Head of caudate nucleus (tissue), 42 donors: Measurements from ENCODE around the gene CTNNA2.
A peak's percentile ranks its signal among the peaks of the same experiment; 100 is the strongest.

ENCODE experiments used
- DNase-seq, 42 donors: peaks; one replicate each; pipeline versions ENCODE4 v3.0.0 to v3.0.0-alpha.2; 2020 to 2021; ENCODE audit warnings: mixed read lengths in 7 of 42
- intact Hi-C: fragments of 100-400 bp; cut with DNase I; formaldehyde crosslinking; loops from one replicate; pipeline ENCODE4 v1.15.0; 2022

CTNNA2 gene

DNA sequence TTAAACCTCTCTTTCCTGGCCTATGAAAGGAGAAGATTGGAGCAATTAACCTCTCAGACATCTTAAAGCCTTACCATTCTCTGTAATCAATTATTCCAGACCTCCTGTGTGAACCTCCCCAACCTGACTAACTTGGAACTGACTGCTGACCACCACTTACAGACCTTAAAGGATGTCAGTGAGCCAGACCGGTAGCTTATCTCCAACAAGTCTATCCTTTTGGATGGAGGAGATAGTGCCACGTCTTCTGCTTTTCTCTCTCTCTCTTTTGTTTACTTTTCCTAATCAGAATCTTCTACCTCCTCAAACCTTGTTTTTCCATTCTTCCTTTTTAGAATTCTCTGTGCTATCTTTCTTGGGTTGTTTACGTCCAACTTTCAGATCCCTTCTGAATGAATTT lies 734.5 kb downstream of the CTNNA2 start:
- no peak for DNase-seq
- intact Hi-C loops: no loop called here

- no peak for DNase-seq
- intact Hi-C loops: no loop called here
Measured at GRCh38 chr2:80248146-80248545, 735.3 kb downstream of the CTNNA2 start.

- intact Hi-C loops: no loop called here
- peak in 34 of 42 donors; percentile 10 to 85 (median 42) for DNase-seq
Measured at GRCh38 chr2:80252294-80252986, 739.6 kb downstream of the CTNNA2 start.

DNA sequence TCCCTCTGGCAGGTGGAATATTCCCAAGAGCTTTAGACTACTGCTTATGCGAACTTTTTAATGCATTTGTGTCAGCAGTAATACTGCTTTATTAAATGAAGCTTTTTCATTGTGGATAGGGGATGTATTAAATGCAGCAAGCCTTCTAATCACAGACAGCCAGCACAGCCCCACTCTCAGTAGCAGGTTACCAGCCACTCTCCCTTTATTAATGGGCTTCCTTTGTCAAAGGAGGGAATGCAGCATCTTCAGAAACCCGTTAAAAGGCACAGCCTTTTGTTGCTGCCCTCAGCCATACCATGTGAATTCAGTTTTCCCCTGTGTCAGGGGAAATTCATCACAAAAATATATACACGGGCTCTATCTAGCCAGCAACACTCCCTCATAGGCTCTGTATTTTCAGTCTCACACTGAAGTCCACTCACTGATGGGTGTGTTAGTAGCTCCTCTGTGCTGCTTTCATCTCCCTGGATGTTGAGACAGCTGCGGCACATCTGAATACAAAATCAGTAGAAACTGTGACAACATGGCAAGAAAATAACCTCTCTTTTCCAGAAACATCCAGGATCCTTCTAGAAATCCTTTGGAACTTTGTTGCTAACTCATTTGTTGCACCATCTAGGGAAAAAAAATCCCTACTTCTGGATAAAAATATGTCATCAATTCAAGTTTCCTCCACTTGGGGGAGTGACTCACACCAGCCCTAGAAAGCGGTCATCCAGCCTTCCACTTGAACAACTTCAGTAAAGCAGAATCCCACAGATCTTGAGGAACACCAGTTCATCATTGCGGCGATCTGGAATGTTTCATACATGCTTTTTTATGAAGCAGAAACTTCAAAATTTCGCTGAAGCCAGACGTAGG lies 743.3 kb downstream of the CTNNA2 start:
- DNase-seq: peak in 5 of 42 donors; percentile 6 to 44 (median 18)
- intact Hi-C loops: no loop called here

- intact Hi-C loops: no loop called here
- no peak for DNase-seq
Measured at GRCh38 chr2:80256782-80257167, 743.9 kb downstream of the CTNNA2 start.

- DNase-seq: no peak
- intact Hi-C loops: no loop called here
Measured at GRCh38 chr2:80257450-80257849, 744.6 kb downstream of the CTNNA2 start.

- intact Hi-C loops: no loop called here
- DNase-seq: no peak
Measured at GRCh38 chr2:80258341-80258740, 745.5 kb downstream of the CTNNA2 start.

DNA sequence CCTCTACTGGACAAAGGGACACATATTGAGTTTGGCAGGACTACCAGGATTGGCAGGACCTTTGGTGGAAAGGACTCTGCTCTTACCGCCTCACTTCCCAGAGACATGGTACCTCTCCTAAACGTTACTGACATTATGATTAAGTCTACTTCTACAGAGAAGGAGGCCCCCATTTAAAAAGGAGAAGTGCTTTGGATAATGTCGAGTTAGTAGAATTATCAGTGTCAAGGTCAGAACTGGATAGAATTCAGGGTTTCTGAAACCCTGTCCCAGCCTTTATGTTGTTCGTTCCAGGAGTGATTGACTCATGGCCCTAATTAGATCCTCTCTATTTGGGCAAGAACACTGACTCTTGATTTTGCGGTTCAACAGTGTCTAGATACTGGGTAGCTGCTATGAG lies 745.9 kb downstream of the CTNNA2 start:
- intact Hi-C loops: no loop called here
- DNase-seq: no peak

GRCh38 chr2:80259292-80259691 lies 746.4 kb downstream of the CTNNA2 start:
- intact Hi-C loops: no loop called here

DNA sequence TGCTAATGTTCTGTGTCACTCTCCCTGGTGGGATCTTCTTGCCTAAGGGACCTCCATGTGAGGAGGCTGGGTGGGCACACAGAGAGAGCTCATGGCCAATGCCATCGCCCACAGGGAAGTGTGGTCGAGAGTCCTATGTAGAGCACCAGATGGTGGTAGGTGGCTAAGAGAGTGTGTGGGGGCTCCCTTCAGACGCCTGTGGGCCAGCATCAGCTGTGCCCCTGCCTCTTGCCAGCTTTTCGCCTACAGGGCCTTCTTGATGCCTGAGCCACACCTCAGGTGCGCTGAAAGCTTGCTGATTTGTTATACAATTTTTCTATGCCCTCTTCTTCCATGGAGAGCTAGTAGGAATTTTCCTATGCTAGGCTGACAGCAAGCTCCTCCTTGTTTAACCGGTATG lies 753.4 kb downstream of the CTNNA2 start:
- DNase-seq: peak in 1 of 42 donors; percentile 4

More at GRCh38 chr2:80259292-80259691, 746.4 kb downstream of the CTNNA2 start:
- no peak for DNase-seq

GRCh38 chr2:80269806-80270205 lies 757.0 kb downstream of the CTNNA2 start:
- DNase-seq: no peak
- intact Hi-C loops: no loop called here

More for the DNA sequence above, 753.4 kb downstream of the CTNNA2 start:
- intact Hi-C loops: no loop called here

DNA sequence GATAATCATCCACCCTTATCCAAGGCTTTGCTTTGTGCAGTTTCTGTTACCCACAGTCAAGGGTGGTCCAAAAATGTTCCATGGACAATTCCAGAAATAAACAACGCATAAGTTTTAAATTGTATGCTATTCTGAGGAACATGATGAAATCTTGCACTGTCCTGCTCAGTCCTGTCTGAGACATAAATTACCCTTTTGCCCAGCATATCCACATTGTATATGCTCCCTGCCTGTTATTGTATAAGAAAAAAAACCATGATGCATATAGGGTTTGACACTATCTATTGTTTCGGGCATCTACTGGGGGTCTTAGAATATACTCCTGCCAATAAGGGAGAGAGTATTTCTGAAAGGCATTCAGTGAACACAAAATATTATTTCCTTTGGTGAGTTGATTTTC lies 767.7 kb downstream of the CTNNA2 start:
- DNase-seq: no peak
- intact Hi-C loops: no loop called here

DNA sequence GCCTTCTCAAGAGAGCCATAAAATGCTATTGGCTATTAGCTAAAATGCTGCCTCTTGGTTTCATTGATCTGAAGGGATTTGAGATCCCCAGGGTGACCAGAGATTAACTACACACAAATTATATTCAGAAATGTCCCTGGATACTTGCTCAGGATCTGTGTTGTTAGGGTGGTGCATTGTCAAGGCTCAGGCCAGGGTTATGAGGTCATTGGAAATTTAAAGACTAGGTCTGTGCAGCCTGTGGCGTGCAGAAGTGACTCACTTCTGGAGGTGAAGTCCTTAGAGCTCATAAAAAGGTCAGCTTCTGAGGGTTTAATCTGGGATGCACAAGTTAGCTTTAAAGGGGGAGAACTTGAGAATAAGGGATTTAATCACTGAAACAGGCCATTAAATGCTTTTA lies 768.2 kb downstream of the CTNNA2 start:
- intact Hi-C loops: no loop called here
- no peak for DNase-seq

DNA sequence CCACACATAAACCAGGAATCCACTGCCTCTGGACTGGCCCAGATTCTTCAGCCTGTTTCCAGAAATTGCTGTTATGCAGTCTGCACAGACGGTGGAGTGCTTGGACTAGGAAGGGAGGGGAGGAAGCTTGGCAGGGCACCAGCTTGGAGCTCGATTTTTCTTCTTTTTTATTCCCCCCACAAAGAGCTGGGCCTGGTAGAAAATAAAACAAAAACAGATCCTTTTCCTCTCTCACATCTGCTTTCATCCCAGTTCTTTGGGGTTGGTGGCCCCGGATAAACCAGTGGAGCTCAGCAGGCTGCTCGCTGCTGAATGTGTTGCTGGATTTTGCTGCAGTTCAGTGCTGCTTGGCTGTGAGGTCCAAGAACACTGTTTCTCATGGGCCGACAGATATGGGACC lies 775.7 kb downstream of the CTNNA2 start:
- peak; percentile 32 to 89 (median 69) for DNase-seq
- intact Hi-C loops: no loop called here

DNA sequence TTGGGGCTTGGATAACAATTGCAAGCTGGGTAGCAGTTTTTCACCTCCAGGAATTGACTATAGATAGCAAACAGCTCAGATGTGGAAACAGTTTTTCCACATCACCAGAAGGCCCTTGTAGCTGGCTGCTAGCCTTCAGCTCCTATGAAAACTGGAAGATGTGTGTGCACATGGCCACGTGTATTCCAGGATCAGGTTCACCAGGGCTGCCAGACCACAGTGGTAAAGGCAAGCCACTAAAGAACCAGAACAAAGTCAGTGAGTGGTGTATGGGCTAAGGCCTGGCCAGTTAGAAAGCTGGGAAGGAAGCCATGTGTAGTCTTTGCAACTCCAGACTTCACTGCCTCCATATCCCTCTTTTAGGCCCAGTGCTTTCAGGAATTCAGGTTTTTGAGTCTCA lies 778.8 kb downstream of the CTNNA2 start:
- intact Hi-C loops: no loop called here
- no peak for DNase-seq

DNA sequence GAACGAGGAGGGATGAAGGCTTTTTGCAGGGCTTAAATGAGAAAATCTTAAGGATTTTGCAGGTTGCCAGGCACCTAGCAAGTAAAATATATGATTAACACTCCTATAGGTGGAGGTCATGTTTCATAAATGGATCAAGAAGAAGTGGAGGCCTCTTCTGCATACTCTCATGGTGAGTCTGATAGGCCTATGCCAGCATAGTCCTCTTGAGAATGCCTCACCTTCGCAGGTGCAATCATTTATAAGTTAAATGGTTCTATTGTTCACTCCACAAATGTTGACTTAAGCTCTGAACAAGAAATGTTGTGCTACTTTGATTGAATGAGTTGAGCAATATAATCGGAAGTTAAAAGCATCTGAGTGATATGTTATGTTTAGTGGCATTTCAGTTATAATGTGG lies 779.6 kb downstream of the CTNNA2 start:
- no peak for DNase-seq
- intact Hi-C loops: no loop called here

- intact Hi-C loops: no loop called here
- peak in 18 of 42 donors; percentile 18 to 76 (median 30) for DNase-seq
Measured at GRCh38 chr2:80293039-80293438, 780.2 kb downstream of the CTNNA2 start.

GRCh38 chr2:80298954-80299353 lies 786.1 kb downstream of the CTNNA2 start:
- DNase-seq: no peak
- intact Hi-C loops: no loop called here

GRCh38 chr2:80299661-80300060 lies 786.8 kb downstream of the CTNNA2 start:
- intact Hi-C loops: loop anchor here (5.0 kb wide), 1 partner anchor 227 kb away; no protein-coding TSS in a partner anchor
- peak in 21 of 42 donors; percentile 13 to 73 (median 41) for DNase-seq

DNA sequence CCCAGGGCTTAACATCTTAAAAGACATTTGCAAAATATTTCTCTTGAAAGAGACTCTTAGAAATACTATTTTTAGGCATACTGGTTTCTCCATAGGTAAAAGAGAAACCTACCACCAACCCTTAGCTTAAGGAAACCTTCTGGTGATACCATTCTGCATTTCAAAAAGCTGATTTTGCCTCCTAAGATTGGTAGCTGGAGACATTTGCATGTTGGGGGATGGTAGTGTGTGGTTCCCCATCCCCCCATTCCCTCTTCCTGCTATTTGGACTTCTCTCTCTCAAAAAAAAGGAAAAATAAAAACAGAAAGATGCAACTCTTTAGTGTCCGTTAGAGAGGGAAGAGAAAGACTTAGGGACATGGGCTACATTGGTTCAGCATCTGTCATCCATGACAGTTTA lies 787.5 kb downstream of the CTNNA2 start:
- DNase-seq: no peak
- intact Hi-C loops: loop anchor here (5.0 kb wide), 1 partner anchor 228 kb away; no protein-coding TSS in a partner anchor
